Prostate gland (tissue), 2 donors: Measurements from ENCODE around the gene LRRTM4. TPM values are rescaled to one million over a fixed set of nuclear protein-coding genes. Genes with fewer than 3 reads are reported as not detected.

Experiments
- DNase-seq: peaks from one replicate; pipeline ENCODE4 v3.0.0-alpha.2; 2019; ENCODE audit warnings: low spot score
- H3K27ac ChIP-seq, 2 donors: fragments of 200-600 bp; sonication (generic); 2 replicates each; pipeline ENCODE4 v1.5.1; 2017 to 2019
- H3K27me3 ChIP-seq: fragments of 200-600 bp; sonication (generic); replicated peaks from 2 replicates; pipeline ENCODE4 v1.5.1; 2019; ENCODE audit not compliant: insufficient read depth
- H3K36me3 ChIP-seq, 2 donors: fragments of 200-600 bp; sonication (generic); 1 replicate in 1 of 2; 2 replicates in 1 of 2; pipeline versions ENCODE4 v1.5.1 to v1.8.1; 2017 to 2019
- H3K4me1 ChIP-seq: fragments of 200-600 bp; sonication (generic); replicated peaks from 2 replicates; pipeline ENCODE4 v1.5.1; 2019
- H3K4me3 ChIP-seq, 2 donors: fragments of 200-600 bp; sonication (generic); 2 replicates each; pipeline ENCODE4 v1.5.1; 2017 to 2019
- H3K9me3 ChIP-seq: fragments of 200-600 bp; sonication (generic); 2 replicates; pipeline ENCODE4 v1.5.1; 2017
- CTCF ChIP-seq, 4 experiments: fragments of 200-600 bp in 2 of 4; fragments of 450-650 bp in 2 of 4; sonication (generic) in 2 of 4; IDR thresholded peaks; 1 replicate in 3 of 4; 2 replicates in 1 of 4; pipeline ENCODE4 v1.5.1; 2016 to 2019; ENCODE audit warnings: antibody characterized with exemption in 4 of 4, mild to moderate bottlenecking in 2 of 4, moderate library complexity in 2 of 4
- POLR2A ChIP-seq: fragments of 450-650 bp; IDR thresholded peaks from one replicate; pipeline ENCODE4 v1.6.1; 2016; ENCODE audit warnings: antibody characterized with exemption, mild to moderate bottlenecking
- POLR2AphosphoS5 ChIP-seq: sonication (generic); formaldehyde crosslinking; IDR thresholded peaks from one replicate; pipeline ENCODE4 v1.6.1; 2017; ENCODE audit warnings: antibody characterized with exemption
- WGBS: methylation state at CpG from one replicate; pipeline ENCODE4 v1.1.5; 2018; 5-methylcytosine and 5-hydroxymethylcytosine counted together
- intact Hi-C: fragments of 100-400 bp; cut with DNase I; formaldehyde crosslinking; loops from one replicate; pipeline ENCODE4 v1.14.2; 2022
- total RNA-seq, 2 donors: library from RNA; depleted of rRNA; stranded (reverse); fragments of >200 nt; gene quantifications; one replicate each; pipeline ENCODE4 v1.1.0, GENCODE V29; 2016

LRRTM4 gene
- total RNA-seq, 2 donors from 2014 or later: 0.09 to 6.2 TPM

- no peaks in the 10 kb centered on the region for H3K36me3 ChIP-seq
- H3K27me3 ChIP-seq: no peaks in the 10 kb centered on the region
- intact Hi-C loops: no loop called here
- WGBS: 74% methylated on average over 7 of the region's 7 CpGs
- TF ChIP-seq POLR2AphosphoS5: no peak
- no peak for TF ChIP-seq POLR2A
- TF ChIP-seq CTCF (IDR thresholded peaks at IDR 0.05): no peak
- no peak for DNase-seq
- no peaks in the 10 kb centered on the region for H3K9me3 ChIP-seq
- H3K27ac ChIP-seq: no peak overlapping the region
- no peak overlapping the region for H3K4me3 ChIP-seq
- H3K4me1 ChIP-seq: no peaks in the 10 kb centered on the region
Observed at GRCh38 chr2:76759634-76760366, 762.4 kb downstream of the LRRTM4 start.

GRCh38 chr2:76752506-76752905 is 769.7 kb downstream of the LRRTM4 start:
- DNase-seq: no peak
- Histone ChIP-seq H3K9me3 (no peaks in the 10 kb centered on the region), H3K4me3 (no peak overlapping the region), H3K27me3 (no peaks in the 10 kb centered on the region), H3K4me1 (no peaks in the 10 kb centered on the region), H3K27ac (no peak overlapping the region), H3K36me3 (no peaks in the 10 kb centered on the region)
- intact Hi-C loops: no loop called here
- TF ChIP-seq POLR2AphosphoS5: no peak
- TF ChIP-seq POLR2A: no peak
- TF ChIP-seq CTCF (IDR thresholded peaks at IDR 0.05): no peak
- WGBS: 27% methylated on average over 1 of the region's 1 CpG

- no peak for TF ChIP-seq POLR2A
- TF ChIP-seq CTCF (IDR thresholded peaks at IDR 0.05): no peak
- TF ChIP-seq POLR2AphosphoS5: no peak
- Histone ChIP-seq H3K27ac (no peak overlapping the region), H3K4me3 (no peak overlapping the region), H3K36me3 (no peaks in the 10 kb centered on the region), H3K27me3 (no peaks in the 10 kb centered on the region), H3K9me3 (no peaks in the 10 kb centered on the region), H3K4me1 (no peaks in the 10 kb centered on the region)
- DNase-seq: no peak
- intact Hi-C loops: no loop called here
Observed at GRCh38 chr2:76749858-76750257, 772.3 kb downstream of the LRRTM4 start.

GRCh38 chr2:76748581-76749296 is 773.4 kb downstream of the LRRTM4 start:
- no peaks in the 10 kb centered on the region for H3K27me3 ChIP-seq
- H3K9me3 ChIP-seq: no peaks in the 10 kb centered on the region
- no peak for DNase-seq
- H3K4me1 ChIP-seq: no peaks in the 10 kb centered on the region
- no peaks in the 10 kb centered on the region for H3K36me3 ChIP-seq
- H3K27ac ChIP-seq: no peak overlapping the region
- intact Hi-C loops: no loop called here
- WGBS: 79% methylated on average over 14 of the region's 14 CpGs
- H3K4me3 ChIP-seq: no peak overlapping the region
- TF ChIP-seq CTCF (IDR thresholded peaks at IDR 0.05) (no peak), POLR2A (no peak), POLR2AphosphoS5 (no peak)

GRCh38 chr2:76745605-76746004 is 776.6 kb downstream of the LRRTM4 start:
- intact Hi-C loops: no loop called here
- WGBS: 87% methylated on average over 2 of the region's 2 CpGs
- H3K4me3 ChIP-seq: no peak overlapping the region
- H3K36me3 ChIP-seq: no peaks in the 10 kb centered on the region
- no peak for DNase-seq
- H3K27ac ChIP-seq: no peak overlapping the region
- TF ChIP-seq POLR2A (no peak), CTCF (IDR thresholded peaks at IDR 0.05) (no peak), POLR2AphosphoS5 (no peak)
- H3K9me3 ChIP-seq: no peaks in the 10 kb centered on the region
- H3K27me3 ChIP-seq: no peaks in the 10 kb centered on the region
- H3K4me1 ChIP-seq: no peaks in the 10 kb centered on the region
